K562 (cell line): ENCODE results near the gene CMTM8.

Source experiments
- FOXM1 ChIP-seq, 2 experiments: fragments of 450-650 bp in 1 of 2; sonication (generic) in 1 of 2; formaldehyde crosslinking in 1 of 2; IDR thresholded peaks; 2 replicates each; pipeline versions ENCODE4 v1.6.1 to v1.9.0; 2017 to 2022; ENCODE audit warnings: low read depth in 2 of 2, mild to moderate bottlenecking in 2 of 2, missing genetic modification reagents in 1 of 2, moderate library complexity in 1 of 2
- GATAD2A ChIP-seq: fragments of 450-650 bp; IDR thresholded peaks from 2 replicates; pipeline ENCODE4 v1.6.1; 2017
- KLF6 ChIP-seq: fragments of 250-450 bp; sonication (Bioruptor Pico); IDR thresholded peaks from 2 replicates; pipeline ENCODE4 v1.4.0; 2020; ENCODE audit warnings: mild to moderate bottlenecking, moderate library complexity, borderline replicate concordance
- POLR2A ChIP-seq: fragments of 450-650 bp; conservative IDR thresholded peaks from 2 replicates; pipeline ENCODE4 v1.6.1; 2016
- TCF7L2 ChIP-seq: fragments of 150-350 bp; IDR thresholded peaks from 2 replicates; pipeline ENCODE4 v1.6.1; 2016; ENCODE audit warnings: low read depth, mild to moderate bottlenecking, low read length, moderate library complexity
- TEAD4 ChIP-seq, 2 experiments: sonication (generic) in 1 of 2; formaldehyde crosslinking in 1 of 2; IDR thresholded peaks; 2 replicates each; pipeline versions ENCODE4 v1.6.1 to v1.8.0; 2012 to 2022; ENCODE audit warnings: borderline replicate concordance in 1 of 2, inconsistent platforms in 1 of 2, low read length in 1 of 2, mild to moderate bottlenecking in 1 of 2, missing genetic modification reagents in 1 of 2

GRCh38 chr3:32278714-32279113 is 40.2 kb downstream of the CMTM8 start:
- no peak for TF ChIP-seq FOXM1 (IDR thresholded peaks at IDR 0.05; ENCODE audit: low read depth)
- no peak for TF ChIP-seq FOXM1 (CRISPR knock-in tag; IDR thresholded peaks at IDR 0.05; ENCODE audit: low read depth)
- no peak for TF ChIP-seq POLR2A
- TF ChIP-seq KLF6 (CRISPR knock-in tag): no peak
- TF ChIP-seq TEAD4 (IDR thresholded peaks at IDR 0.05; ENCODE audit: low read length): no peak
- no peak for TF ChIP-seq TEAD4 (CRISPR knock-in tag; IDR thresholded peaks at IDR 0.05; ENCODE audit: borderline replicate concordance)
- TF ChIP-seq TCF7L2: no peak
- no peak for TF ChIP-seq GATAD2A
